Endodermal cell (in vitro differentiated cells): ENCODE measurements around the gene SLCO2A1. TPM values are rescaled to one million over a fixed set of nuclear protein-coding genes. Genes with fewer than 3 reads are reported as not detected.

Source experiments
- DNase-seq: peaks from one replicate; pipeline ENCODE4 v3.0.0-alpha.2; 2017
- H3K27ac ChIP-seq: 2 replicates; pipeline ENCODE4 v1.5.1; 2013; ENCODE audit warnings: mild to moderate bottlenecking, low read depth, low read length, moderate library complexity
- H3K27me3 ChIP-seq: 2 replicates; pipeline ENCODE4 v1.6.1; 2013; ENCODE audit warnings: mild to moderate bottlenecking, low read length, moderate library complexity; ENCODE audit not compliant: insufficient read depth, control insufficient read depth, poor library complexity, severe bottlenecking
- H3K36me3 ChIP-seq: 2 replicates; pipeline ENCODE4 v1.7.0; 2013; ENCODE audit warnings: mild to moderate bottlenecking, low read length, moderate library complexity; ENCODE audit not compliant: control insufficient read depth, insufficient read depth
- H3K4me1 ChIP-seq: one replicate; pipeline ENCODE4 v1.7.0; 2013; ENCODE audit warnings: low read length; ENCODE audit not compliant: control insufficient read depth, insufficient read depth
- H3K4me3 ChIP-seq: 2 replicates; pipeline ENCODE4 v1.5.1; 2013; ENCODE audit warnings: mild to moderate bottlenecking, low read length, moderate library complexity
- H3K9ac ChIP-seq: 2 replicates; pipeline ENCODE4 v1.6.1; 2013; ENCODE audit warnings: mild to moderate bottlenecking, low read length, moderate library complexity; ENCODE audit not compliant: poor library complexity, severe bottlenecking; ENCODE audit errors: extremely low read depth
- H3K9me3 ChIP-seq: 2 replicates; pipeline ENCODE4 v1.6.1; 2013; ENCODE audit warnings: mild to moderate bottlenecking, low read length, moderate library complexity; ENCODE audit not compliant: control insufficient read depth
- H3K27ac Mint-ChIP-seq: 2 replicates; pipeline ENCODE4 v1.8.0; 2020; ENCODE audit warnings: mixed read lengths
- H3K27me3 Mint-ChIP-seq: 2 replicates; pipeline ENCODE4 v1.8.0; 2021; ENCODE audit warnings: mild to moderate bottlenecking, mixed read lengths; ENCODE audit not compliant: insufficient read depth
- H3K36me3 Mint-ChIP-seq: 2 replicates; pipeline ENCODE4 v1.8.0; 2020; ENCODE audit warnings: low read depth, mixed read lengths
- H3K4me1 Mint-ChIP-seq: 2 replicates; pipeline ENCODE4 v1.8.0; 2020; ENCODE audit warnings: mixed read lengths
- H3K4me3 Mint-ChIP-seq: 2 replicates; pipeline ENCODE4 v1.8.0; 2020; ENCODE audit warnings: mild to moderate bottlenecking, moderate library complexity, mixed read lengths
- H3K9me3 Mint-ChIP-seq: 2 replicates; pipeline ENCODE4 v1.8.0; 2020; ENCODE audit warnings: mild to moderate bottlenecking, mixed read lengths
- CTCF ChIP-seq: fragments of 200-600 bp; sonication (generic); conservative IDR thresholded peaks from 2 replicates; pipeline ENCODE4 v1.5.0; 2021; ENCODE audit warnings: antibody characterized with exemption, mild to moderate bottlenecking
- WGBS, 2 experiments: methylation state at CpG; one replicate each; pipeline versions ENCODE4 v1.1.5 to v1.1.7; 2013; ENCODE audit warnings: missing lambda C conversion rate in 2 of 2, mixed read lengths in 1 of 2; ENCODE audit not compliant: insufficient coverage in 1 of 2, insufficient read length in 1 of 2; 5-methylcytosine and 5-hydroxymethylcytosine counted together
- total RNA-seq, 2 donors: library from RNA; stranded (reverse); fragmentation: NEBNext Ultra II Directional in 1 of 2; extraction: Animal tissue kit (Norgen Biotek cat#: 25700) in 1 of 2; gene quantifications; 2 replicates in 1 of 2; 3 replicates in 1 of 2; pipeline ENCODE4 v1.2.1, GENCODE V29; 2021

The SLCO2A1 gene
- total RNA-seq, 2 donors from 2014 or later, result 126 to 134 TPM

- TF ChIP-seq CTCF, result no peak
- H3K27ac ChIP-seq, result no peak overlapping the region
- H3K9ac ChIP-seq, result no peak overlapping the region
- peaks cover 96% of the 10 kb centered on the region for H3K36me3 ChIP-seq
- H3K4me3 ChIP-seq, result no peak overlapping the region
- H3K9me3 Mint-ChIP-seq, result peaks cover 15% of the 10 kb centered on the region
- H3K27me3 ChIP-seq, result no peaks in the 10 kb centered on the region
- DNase-seq, result no peak
- H3K4me1 Mint-ChIP-seq, result peaks cover 10% of the 10 kb centered on the region
- H3K4me3 Mint-ChIP-seq, result no peak overlapping the region
- 94 to 96% methylated on average over 8 of the region's 8 CpGs for WGBS, 2 experiments
- peaks cover 32% of the 10 kb centered on the region for H3K9me3 ChIP-seq
- no peaks in the 10 kb centered on the region for H3K4me1 ChIP-seq
- H3K27ac Mint-ChIP-seq, result no peak overlapping the region
- no peaks in the 10 kb centered on the region for H3K27me3 Mint-ChIP-seq
- H3K36me3 Mint-ChIP-seq, result peaks cover 92% of the 10 kb centered on the region
Observed at GRCh38 chr3:133973249-133973980, 56.3 kb downstream of the SLCO2A1 start.

- H3K27me3 ChIP-seq, result no peaks in the 10 kb centered on the region
- peaks cover 84% of the 10 kb centered on the region for H3K36me3 ChIP-seq
- Mint-ChIP-seq H3K4me1 (peaks cover 11% of the 10 kb centered on the region), H3K27ac (no peak overlapping the region), H3K9me3 (peaks cover 15% of the 10 kb centered on the region), H3K36me3 (peaks cover 81% of the 10 kb centered on the region), H3K27me3 (no peaks in the 10 kb centered on the region), H3K4me3 (no peak overlapping the region)
- H3K4me1 ChIP-seq, result no peaks in the 10 kb centered on the region
- no peak overlapping the region for H3K4me3 ChIP-seq
- no peak overlapping the region for H3K9ac ChIP-seq
- H3K27ac ChIP-seq, result no peak overlapping the region
- WGBS, 2 experiments, result 100% methylated on average over 1 of the region's 1 CpG; no CpG with 5 or more reads in 1 of the 2 experiments
- TF ChIP-seq CTCF, result no peak
- DNase-seq, result no peak
- peaks cover 32% of the 10 kb centered on the region for H3K9me3 ChIP-seq
Observed at GRCh38 chr3:133972156-133972555, 57.6 kb downstream of the SLCO2A1 start.

GRCh38 chr3:133970916-133971315, 58.8 kb downstream of the SLCO2A1 start:
- H3K27me3 ChIP-seq, result no peaks in the 10 kb centered on the region
- Mint-ChIP-seq H3K36me3 (peaks cover 78% of the 10 kb centered on the region), H3K9me3 (peaks cover 15% of the 10 kb centered on the region), H3K4me3 (no peak overlapping the region), H3K4me1 (peaks cover 8% of the 10 kb centered on the region), H3K27ac (no peak overlapping the region), H3K27me3 (no peaks in the 10 kb centered on the region)
- peaks cover 79% of the 10 kb centered on the region for H3K36me3 ChIP-seq
- H3K27ac ChIP-seq, result no peak overlapping the region
- TF ChIP-seq CTCF, result no peak
- 94 to 99% methylated on average over 6 of the region's 6 CpGs for WGBS, 2 experiments
- no peak overlapping the region for H3K4me3 ChIP-seq
- no peaks in the 10 kb centered on the region for H3K4me1 ChIP-seq
- no peak overlapping the region for H3K9ac ChIP-seq
- peaks cover 32% of the 10 kb centered on the region for H3K9me3 ChIP-seq
- no peak for DNase-seq
